Measurements from ENCODE around the gene HEMK1.

Gene HEMK1

DNA sequence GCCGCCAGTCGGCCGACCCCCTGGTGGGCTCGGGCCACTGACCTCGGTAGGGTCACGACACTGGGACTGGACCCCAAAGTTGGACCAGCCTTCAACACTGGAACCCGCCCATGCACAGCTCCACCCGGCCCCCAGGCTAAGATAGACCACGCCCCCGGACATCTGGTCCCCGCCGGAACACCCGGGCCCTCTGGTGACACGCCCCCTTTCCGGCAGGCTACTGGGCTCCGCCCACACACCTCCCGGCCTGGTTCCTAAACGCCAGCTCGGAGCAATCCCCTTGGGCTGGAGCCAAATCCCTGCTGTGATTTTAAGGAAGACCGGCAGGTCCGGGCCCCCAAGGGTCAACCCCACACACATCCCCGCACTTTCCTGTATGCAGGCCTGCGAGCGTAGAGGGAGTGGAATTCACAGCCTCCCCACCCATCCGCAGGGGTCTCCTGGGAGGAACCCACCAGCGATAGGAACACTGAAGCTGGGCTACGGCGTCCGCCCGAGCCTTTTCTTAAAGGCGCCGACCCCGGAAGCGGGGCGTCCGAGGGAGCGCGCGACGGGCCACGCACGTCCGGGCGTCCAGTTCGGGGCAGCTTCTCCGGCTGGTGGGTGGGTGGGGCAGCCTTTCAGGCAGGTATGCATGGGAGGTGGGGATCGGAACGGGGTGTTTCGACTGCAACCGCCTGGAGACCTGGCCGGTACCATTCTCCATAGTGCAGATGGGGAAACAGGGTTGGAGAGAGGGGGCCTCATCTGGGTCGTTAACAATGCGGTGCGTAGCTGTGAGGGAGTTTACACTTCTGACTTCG lies at the start of gene HEMK1:
Gene HEMK1, plus strand, starts transcription at position 576 of the 803 bp plus-strand sequence. CDS start 1,583 bp downstream, outside the sequence.
- peak; percentile 82 for DNase-seq

DNA sequence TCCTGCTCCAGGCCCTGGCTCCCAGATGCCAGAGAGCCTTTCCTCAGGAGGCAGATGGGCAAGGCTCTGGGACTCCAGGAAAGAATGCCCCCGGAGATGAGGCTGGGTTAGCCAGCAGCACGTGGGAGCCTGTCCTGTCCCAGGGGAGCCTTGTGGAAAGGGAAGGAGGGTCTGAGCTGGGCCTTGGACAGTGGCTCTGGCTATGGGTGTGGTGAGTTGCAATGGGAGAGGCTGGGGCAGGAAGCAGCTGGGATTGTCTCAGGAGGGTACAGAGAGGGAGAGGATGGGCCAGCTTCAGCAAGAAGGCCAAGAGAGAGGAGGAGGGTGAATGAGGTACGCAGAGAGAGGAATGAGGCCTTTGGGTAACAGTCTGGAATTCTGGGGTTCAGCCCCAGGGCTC lies 48.5 kb upstream of the HEMK1 start:
- no peak for DNase-seq

DNA sequence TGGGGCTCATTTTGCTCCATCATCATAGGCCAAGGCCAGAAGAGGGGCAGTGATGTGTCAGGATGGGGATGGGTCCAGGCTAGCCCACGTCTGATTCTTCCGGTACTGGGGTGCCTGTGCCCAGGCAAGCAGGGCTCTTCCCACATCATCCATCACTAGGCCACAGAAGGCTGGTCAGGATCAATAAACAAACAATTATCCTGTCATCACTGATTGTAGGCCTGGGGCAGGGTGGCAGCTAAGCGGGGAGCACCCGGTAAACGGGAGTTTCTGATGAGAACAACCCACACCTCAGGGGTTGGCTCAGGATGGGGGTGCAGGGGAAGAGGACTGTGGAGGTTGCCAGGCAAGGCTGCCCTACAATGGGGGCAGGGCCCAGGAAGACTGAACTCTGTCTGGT lies 47.8 kb upstream of the HEMK1 start:
- no peak for DNase-seq

DNA sequence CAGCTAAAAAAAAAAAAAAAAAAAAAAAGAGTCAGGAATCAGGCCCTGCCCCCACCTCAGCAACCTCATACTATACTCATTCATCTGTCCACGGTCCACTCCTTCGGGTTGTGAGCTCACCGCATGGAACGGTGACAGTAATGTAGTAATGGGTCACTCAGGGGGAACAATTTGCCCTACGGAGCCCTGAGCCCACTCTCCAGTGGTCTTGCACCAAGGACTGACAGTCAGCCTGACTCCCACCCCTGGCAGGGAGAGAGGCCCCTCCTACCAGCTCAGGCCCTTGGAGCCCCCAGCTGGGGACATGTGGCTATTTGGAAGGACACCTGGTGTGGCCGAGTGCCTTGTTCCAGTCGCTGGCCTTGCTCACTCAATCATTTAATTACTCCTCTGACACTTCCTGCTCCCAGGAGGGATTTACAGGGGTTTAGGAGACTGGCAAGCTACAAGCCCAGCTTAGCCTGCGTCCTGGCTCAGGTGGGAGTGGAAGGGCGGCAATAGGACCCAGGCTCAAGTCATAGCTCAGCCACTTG lies 46.0 kb upstream of the HEMK1 start:
- DNase-seq = no peak

GRCh38 chr3:50524746-50525145 lies 44.6 kb upstream of the HEMK1 start:
- no peak for DNase-seq

- no peak for DNase-seq
Measured at GRCh38 chr3:50525191-50525910, 44.0 kb upstream of the HEMK1 start.

- no peak for DNase-seq
Measured at GRCh38 chr3:50525987-50526386, 43.3 kb upstream of the HEMK1 start.

GRCh38 chr3:50530001-50530970 lies 39.0 kb upstream of the HEMK1 start:
- DNase-seq = peak; percentile 22

- no peak for DNase-seq
Measured at GRCh38 chr3:50531201-50531600, 38.1 kb upstream of the HEMK1 start.

DNA sequence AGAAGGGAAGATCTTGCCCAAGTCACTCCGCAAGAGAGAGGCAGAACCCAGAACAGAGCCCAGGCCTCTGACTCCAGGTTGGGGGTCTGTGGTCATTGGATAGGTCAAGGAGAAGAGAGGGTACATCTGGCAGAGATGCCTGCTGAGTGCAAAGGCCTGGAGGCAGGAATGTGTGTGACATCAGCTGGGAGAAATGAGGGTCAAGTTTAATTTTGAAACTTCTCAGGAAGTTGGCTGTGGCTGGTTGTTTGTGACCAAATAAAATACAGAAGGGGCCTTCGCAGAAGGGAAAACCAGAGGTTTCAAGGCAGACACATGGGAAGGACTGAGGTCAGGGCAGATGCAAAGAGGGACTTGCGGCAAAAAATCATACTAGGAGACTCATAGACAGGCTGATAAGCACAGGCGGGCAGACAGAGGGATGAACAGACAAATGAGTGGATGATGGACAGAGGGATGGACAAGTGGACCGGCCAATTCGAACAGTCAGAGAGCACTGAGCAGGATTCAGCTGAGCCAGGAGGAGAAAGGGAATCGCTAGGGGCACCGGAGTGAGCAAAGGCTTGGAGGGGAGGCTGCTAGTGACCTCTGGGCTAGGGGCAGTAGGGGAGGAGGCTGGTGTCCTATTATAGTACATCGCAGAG lies 37.1 kb upstream of the HEMK1 start:
- no peak for DNase-seq

- DNase-seq = no peak
Measured at GRCh38 chr3:50533316-50533715, 36.0 kb upstream of the HEMK1 start.

DNA sequence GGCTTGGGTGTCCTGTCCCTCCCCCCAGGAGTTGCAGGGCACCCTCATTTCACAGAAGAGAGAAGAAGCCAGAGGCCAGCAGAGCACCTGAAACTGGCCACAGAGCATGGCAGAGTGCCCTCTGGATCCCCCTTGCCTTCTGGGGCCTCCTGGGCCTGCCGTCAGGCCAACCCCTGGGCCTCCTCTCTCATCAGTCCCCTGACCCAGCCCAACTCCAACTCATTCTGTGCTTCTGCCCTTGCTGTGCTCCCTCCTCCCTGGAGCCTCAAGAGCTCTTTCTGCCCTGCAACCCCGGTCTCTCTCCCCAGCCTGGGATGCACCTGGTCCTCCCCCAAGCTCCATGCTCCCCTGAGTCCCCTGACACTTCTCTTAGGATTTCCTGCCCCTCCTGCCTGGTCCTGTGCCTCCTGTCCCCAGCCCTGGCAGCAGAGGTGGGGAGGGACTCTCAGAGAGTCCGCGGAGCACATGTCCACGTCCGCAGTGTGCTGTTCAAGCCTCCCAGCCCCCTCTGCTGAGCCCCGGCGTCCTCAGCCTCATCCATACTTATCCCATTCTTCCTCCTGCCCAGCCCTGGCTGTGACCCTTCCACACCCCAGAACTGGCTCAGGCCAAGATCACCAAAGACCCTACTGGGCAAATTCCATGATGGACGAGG lies 35.4 kb upstream of the HEMK1 start:
- DNase-seq = no peak

DNA sequence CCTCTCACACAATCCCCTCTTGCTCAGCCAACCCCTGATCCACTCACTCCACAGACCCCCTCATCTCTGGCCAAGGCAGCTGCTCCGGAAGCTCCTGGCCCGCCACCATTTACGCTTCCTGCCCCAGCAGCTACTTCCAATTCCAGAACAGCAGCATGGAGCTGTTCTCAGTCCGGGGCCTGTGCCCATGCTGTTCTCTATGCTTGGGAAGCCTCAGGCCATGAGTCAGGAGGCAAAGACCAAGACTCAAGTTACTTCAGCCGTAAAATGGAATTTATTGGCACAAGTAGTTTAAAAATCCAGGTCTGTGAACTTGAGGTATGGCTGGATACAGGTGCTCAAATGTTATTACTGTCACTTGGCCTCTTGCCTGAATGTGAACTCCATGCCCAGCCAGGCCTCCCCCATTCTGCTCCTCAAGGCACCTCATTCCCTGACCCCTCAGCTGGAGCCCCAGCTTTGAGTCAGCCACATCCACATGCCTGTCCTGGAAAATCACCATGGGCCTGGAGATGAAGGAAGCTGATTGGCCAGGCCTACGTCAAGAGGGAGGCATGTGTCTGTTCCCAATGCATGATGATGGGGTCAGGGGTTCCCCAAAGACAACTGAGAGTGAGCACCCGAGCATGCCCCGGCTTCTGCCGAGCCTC lies 34.5 kb upstream of the HEMK1 start:
- DNase-seq = no peak

- DNase-seq = no peak
Measured at GRCh38 chr3:50536471-50537180, 32.7 kb upstream of the HEMK1 start.

GRCh38 chr3:50537421-50538129 lies 31.7 kb upstream of the HEMK1 start:
- DNase-seq = no peak

DNA sequence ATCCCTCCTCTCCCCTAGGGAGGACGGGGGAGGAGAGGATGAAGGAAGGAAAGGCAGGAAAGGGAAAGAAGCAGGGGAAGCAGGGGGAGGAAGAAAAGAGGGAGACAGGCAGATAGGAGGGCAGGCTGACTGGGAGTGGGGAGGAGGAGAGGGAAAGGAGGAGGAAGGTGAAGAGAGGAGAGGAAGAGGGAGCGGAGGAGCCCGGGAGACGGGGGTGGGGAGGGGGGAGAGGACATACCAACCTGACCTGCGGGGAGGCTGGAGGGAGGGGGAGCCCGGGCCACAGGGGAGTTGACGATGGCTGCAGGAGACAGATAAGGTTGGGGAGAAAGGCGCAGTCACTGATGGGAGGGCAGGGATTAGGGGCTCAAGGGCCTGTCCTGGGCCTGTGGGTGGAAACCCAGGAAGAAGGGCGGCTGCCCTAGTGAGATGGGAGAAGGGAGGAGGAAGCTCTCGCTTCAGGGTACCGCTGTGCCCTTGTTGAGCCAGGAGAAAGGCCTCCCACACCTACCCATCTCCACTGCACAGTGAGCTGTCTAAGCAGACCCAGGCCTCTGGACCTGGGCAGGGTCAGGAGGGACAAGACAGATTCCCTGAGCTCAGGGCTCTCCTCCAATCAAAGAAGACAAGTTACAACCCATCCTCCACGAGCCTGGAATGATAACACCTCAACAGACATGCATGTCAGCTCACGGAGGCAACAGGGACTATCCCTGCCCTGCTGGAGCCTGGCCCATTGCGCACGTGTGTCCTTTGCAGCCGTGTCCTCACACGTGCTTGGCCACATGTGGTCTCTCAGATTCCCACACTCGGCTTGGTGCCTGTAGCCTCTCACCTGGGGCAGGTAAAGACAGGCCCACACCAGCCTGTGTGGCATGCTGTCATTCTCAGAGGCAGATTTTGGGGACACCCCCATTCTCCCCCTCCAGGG lies 29.7 kb upstream of the HEMK1 start:
- DNase-seq = no peak

- DNase-seq = peak; percentile 64
Measured at GRCh38 chr3:50542177-50543034, 26.9 kb upstream of the HEMK1 start.

- DNase-seq = no peak
Measured at GRCh38 chr3:50545781-50546180, 23.5 kb upstream of the HEMK1 start.

Measured in NCI-H2171 treated with DMSO at 0.1 percent for 48 hours (cell line).